Spinal cord (tissue), 10 donors: ENCODE results near the gene SLC22A14. TPM values are rescaled to one million over a fixed set of nuclear protein-coding genes. Genes with fewer than 3 reads are reported as not detected.

ENCODE experiments used
- DNase-seq, 6 donors: peaks; one replicate each; pipeline versions ENCODE4 v3.0.0 to v3.0.0-alpha.2; 2013 to 2015; ENCODE audit warnings: low spot score in 6 of 6, low read depth in 4 of 6
- H3K27ac ChIP-seq: one replicate; pipeline ENCODE4 v1.5.1; 2013; ENCODE audit warnings: low read depth, low read length, control low read depth
- H3K27me3 ChIP-seq: one replicate; pipeline ENCODE4 v1.6.1; 2013; ENCODE audit warnings: low read length; ENCODE audit not compliant: control insufficient read depth, insufficient read depth
- H3K36me3 ChIP-seq: one replicate; pipeline ENCODE4 v1.6.1; 2013; ENCODE audit warnings: low read length; ENCODE audit not compliant: control insufficient read depth, insufficient read depth
- H3K4me1 ChIP-seq: one replicate; pipeline ENCODE4 v1.6.1; 2013; ENCODE audit warnings: low read length; ENCODE audit not compliant: control insufficient read depth, insufficient read depth
- H3K4me3 ChIP-seq: one replicate; pipeline ENCODE4 v1.5.1; 2013; ENCODE audit warnings: low read depth, low read length, control low read depth
- H3K9me3 ChIP-seq: one replicate; pipeline ENCODE4 v1.6.1; 2013; ENCODE audit warnings: low read length; ENCODE audit not compliant: control insufficient read depth, insufficient read depth
- WGBS: methylation state at CpG from one replicate; pipeline ENCODE4 v1.1.5; 2013; ENCODE audit warnings: missing lambda C conversion rate; ENCODE audit not compliant: insufficient coverage; 5-methylcytosine and 5-hydroxymethylcytosine counted together
- polyA plus RNA-seq, 2 donors: library from polyadenylated mRNA; unstranded; fragments of 120-200 nt; gene quantifications; one replicate each; pipeline ENCODE4 v1.2.1, GENCODE V29; 2013; ENCODE audit not compliant: insufficient read length in 2 of 2
- total RNA-seq, 2 donors: library from RNA; depleted of rRNA in 1 of 2; stranded (reverse); fragments of 120-200 nt in 1 of 2; fragments of >200 nt in 1 of 2; gene quantifications; one replicate each; pipeline versions ENCODE4 v1.2.3 to v1.2.4, GENCODE V29; 2013 to 2014
- donor health status: healthy.

The SLC22A14 gene
- total and polyA plus RNA-seq, 4 donors, result 0.10 to 0.75 (median 0.30) TPM

GRCh38 chr3:38353151-38353550 lies 71.1 kb downstream of the SLC22A14 start:
- no peaks in the 10 kb centered on the region for H3K4me1 ChIP-seq
- DNase-seq, result no peak
- no peaks in the 10 kb centered on the region for H3K27me3 ChIP-seq
- H3K36me3 ChIP-seq, result no peaks in the 10 kb centered on the region
- H3K27ac ChIP-seq, result no peak overlapping the region
- no peaks in the 10 kb centered on the region for H3K9me3 ChIP-seq
- no CpG with 5 or more reads among the region's 4 CpGs for WGBS
- no peak overlapping the region for H3K4me3 ChIP-seq

- H3K9me3 ChIP-seq, result no peaks in the 10 kb centered on the region
- no peak overlapping the region for H3K4me3 ChIP-seq
- H3K27me3 ChIP-seq, result no peaks in the 10 kb centered on the region
- no CpG with 5 or more reads among the region's 4 CpGs for WGBS
- no peaks in the 10 kb centered on the region for H3K4me1 ChIP-seq
- H3K36me3 ChIP-seq, result no peaks in the 10 kb centered on the region
- no peak overlapping the region for H3K27ac ChIP-seq
- DNase-seq, result peak in 2 of 6 donors; percentile 10 to 51
Measured at GRCh38 chr3:38354588-38355330, 72.7 kb downstream of the SLC22A14 start.

GRCh38 chr3:38359038-38359437 lies 76.9 kb downstream of the SLC22A14 start:
- Histone ChIP-seq H3K27me3 (no peaks in the 10 kb centered on the region), H3K4me1 (no peaks in the 10 kb centered on the region), H3K36me3 (peaks cover 5% of the 10 kb centered on the region), H3K9me3 (no peaks in the 10 kb centered on the region), H3K27ac (no peak overlapping the region), H3K4me3 (no peak overlapping the region)
- 95% methylated on average over 5 of the region's 6 CpGs for WGBS
- no peak for DNase-seq

- Histone ChIP-seq H3K36me3 (peaks cover 11% of the 10 kb centered on the region), H3K9me3 (no peaks in the 10 kb centered on the region), H3K4me3 (no peak overlapping the region), H3K27ac (no peak overlapping the region), H3K27me3 (no peaks in the 10 kb centered on the region), H3K4me1 (no peaks in the 10 kb centered on the region)
- no peak for DNase-seq
- WGBS, result 100% methylated on average over 3 of the region's 3 CpGs
Measured at GRCh38 chr3:38360345-38360744, 78.3 kb downstream of the SLC22A14 start.

GRCh38 chr3:38361496-38361895 lies 79.4 kb downstream of the SLC22A14 start:
- no peak overlapping the region for H3K27ac ChIP-seq
- 69% methylated on average over 4 of the region's 4 CpGs for WGBS
- no peak overlapping the region for H3K4me3 ChIP-seq
- DNase-seq, result no peak
- H3K4me1 ChIP-seq, result no peaks in the 10 kb centered on the region
- peaks cover 16% of the 10 kb centered on the region for H3K36me3 ChIP-seq
- no peaks in the 10 kb centered on the region for H3K9me3 ChIP-seq
- H3K27me3 ChIP-seq, result no peaks in the 10 kb centered on the region

- peaks cover 16% of the 10 kb centered on the region for H3K36me3 ChIP-seq
- H3K27me3 ChIP-seq, result no peaks in the 10 kb centered on the region
Measured at GRCh38 chr3:38362825-38363224, 80.7 kb downstream of the SLC22A14 start.

GRCh38 chr3:38364721-38365400 lies 82.8 kb downstream of the SLC22A14 start:
- WGBS, result 97% methylated on average over 5 of the region's 6 CpGs
- no peak overlapping the region for H3K27ac ChIP-seq
- H3K9me3 ChIP-seq, result no peaks in the 10 kb centered on the region
- H3K4me3 ChIP-seq, result no peak overlapping the region
- no peaks in the 10 kb centered on the region for H3K4me1 ChIP-seq
- H3K27me3 ChIP-seq, result no peaks in the 10 kb centered on the region
- DNase-seq, result no peak
- H3K36me3 ChIP-seq, result peaks cover 22% of the 10 kb centered on the region

More at GRCh38 chr3:38362825-38363224, 80.7 kb downstream of the SLC22A14 start:
- no peak for DNase-seq
- no peak overlapping the region for H3K4me3 ChIP-seq
- 96% methylated on average over 6 of the region's 9 CpGs for WGBS
- no peaks in the 10 kb centered on the region for H3K9me3 ChIP-seq
- no peaks in the 10 kb centered on the region for H3K4me1 ChIP-seq
- H3K27ac ChIP-seq, result no peak overlapping the region

GRCh38 chr3:38365469-38366062 lies 83.5 kb downstream of the SLC22A14 start:
- Histone ChIP-seq H3K27me3 (no peaks in the 10 kb centered on the region), H3K9me3 (no peaks in the 10 kb centered on the region), H3K27ac (no peak overlapping the region), H3K4me1 (no peaks in the 10 kb centered on the region), H3K36me3 (peaks cover 24% of the 10 kb centered on the region), H3K4me3 (no peak overlapping the region)
- DNase-seq, result no peak
- WGBS, result 96% methylated on average over 11 of the region's 13 CpGs

GRCh38 chr3:38366082-38366481 lies 84.0 kb downstream of the SLC22A14 start:
- no peak for DNase-seq
- Histone ChIP-seq H3K27ac (no peak overlapping the region), H3K27me3 (no peaks in the 10 kb centered on the region), H3K4me1 (no peaks in the 10 kb centered on the region), H3K36me3 (peaks cover 29% of the 10 kb centered on the region), H3K4me3 (no peak overlapping the region), H3K9me3 (no peaks in the 10 kb centered on the region)
- WGBS, result 97% methylated on average over 3 of the region's 3 CpGs
